Stimulated activated CD4-positive, alpha-beta T cell treated with anti-CD3 and anti-CD28 coated beads, Interleukin-4, amount 100 ng/mL, for 4 hours (primary cell): Measurements from ENCODE around the gene UPB1.
"Not testable (repeated sequence)": the region's sequence is repeated elsewhere in the genome, so short reads cannot be mapped to it uniquely, and the experiment has no call there.

Experiments
- DNase-seq, 2 experiments: peaks; one replicate each; pipeline ENCODE4 v3.0.0-alpha.2; 2020

The UPB1 gene

DNA sequence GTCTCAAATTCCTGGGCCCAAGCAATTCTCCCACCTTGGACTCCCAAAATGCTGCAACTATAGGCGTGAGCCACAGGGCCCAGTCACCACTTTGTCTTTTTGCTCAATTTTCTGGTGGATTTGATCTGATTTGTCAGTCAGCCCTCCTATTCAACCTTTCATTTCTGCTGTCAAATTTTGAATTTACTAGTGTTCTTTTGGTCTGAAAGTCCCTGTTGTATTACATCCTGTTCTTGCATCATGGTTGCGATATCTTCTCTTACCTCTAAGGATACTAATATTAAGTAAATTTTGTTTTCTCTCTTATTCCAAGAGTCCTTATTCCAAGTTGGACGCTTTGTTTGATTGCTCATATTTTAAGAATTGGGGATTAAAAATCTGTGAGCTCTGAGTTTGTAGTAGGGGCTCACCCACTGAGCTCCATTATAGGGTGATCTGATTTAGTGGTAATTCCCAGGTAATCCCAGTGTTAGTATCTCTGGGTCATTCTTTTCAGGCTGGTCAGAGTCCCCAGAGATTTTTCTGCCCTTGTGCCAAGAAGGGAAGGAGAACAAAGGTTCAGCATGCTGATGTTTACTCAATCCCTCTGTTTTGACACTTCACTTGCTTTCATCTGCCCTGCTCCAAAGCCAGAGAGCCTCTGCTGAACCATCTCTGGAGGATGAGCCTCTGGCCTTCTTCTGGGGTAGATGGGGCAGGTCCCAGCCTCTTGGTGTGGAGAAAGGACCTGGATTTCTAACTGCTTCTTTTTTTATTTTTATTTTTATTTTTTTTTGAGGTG is 10.0 kb downstream of the UPB1 start:
- DNase-seq = no peak

DNA sequence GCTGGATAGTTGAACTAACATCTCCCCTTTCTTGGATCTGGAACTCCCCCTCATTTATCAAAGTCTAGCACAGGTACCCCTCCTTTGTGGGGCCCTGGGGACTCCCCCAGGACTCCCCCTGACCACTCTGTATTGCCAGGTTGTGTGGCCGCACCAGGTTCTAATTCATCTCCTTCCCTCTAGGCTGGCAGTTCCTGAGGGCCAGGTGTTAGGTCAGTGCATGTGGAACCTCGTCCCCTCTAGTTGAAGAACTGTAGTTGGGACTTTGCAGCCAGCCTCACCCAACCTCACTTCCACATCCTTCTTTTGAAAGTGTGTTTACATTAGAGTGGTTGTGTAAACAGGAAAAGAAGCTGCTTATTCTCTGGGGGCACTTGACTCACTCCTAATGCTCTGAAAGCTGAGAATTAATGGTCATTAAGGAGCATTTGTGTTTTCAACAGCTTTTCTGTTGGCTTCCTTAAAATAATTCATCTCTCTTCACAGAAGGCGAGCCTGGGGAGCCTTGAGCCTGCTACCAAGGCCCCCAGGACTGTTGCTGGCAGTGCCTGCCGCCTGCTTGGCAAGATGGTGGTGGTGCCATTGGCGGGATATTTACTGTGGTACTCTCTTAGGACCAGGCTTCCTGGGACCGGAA is 11.8 kb downstream of the UPB1 start:
- no peak for DNase-seq

DNA sequence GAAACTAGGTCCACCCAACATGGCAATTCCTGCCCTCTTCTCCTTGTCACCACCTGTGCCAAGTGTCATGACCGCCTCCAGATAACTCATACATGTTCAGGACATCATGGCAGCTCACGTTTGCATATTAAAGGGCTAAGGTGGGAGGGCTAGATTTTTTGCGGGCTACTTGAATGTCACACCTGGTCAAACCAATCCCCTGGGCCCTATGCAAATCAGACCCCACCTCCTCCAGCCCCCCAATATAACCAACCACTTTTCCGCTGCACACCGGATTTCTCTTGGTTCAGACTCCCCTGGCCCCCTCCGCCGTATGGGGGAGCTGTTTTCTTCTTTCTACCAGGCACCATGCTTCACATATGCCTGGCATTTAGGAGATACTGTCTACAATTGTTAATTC is 12.6 kb downstream of the UPB1 start:
- no peak for DNase-seq

DNA sequence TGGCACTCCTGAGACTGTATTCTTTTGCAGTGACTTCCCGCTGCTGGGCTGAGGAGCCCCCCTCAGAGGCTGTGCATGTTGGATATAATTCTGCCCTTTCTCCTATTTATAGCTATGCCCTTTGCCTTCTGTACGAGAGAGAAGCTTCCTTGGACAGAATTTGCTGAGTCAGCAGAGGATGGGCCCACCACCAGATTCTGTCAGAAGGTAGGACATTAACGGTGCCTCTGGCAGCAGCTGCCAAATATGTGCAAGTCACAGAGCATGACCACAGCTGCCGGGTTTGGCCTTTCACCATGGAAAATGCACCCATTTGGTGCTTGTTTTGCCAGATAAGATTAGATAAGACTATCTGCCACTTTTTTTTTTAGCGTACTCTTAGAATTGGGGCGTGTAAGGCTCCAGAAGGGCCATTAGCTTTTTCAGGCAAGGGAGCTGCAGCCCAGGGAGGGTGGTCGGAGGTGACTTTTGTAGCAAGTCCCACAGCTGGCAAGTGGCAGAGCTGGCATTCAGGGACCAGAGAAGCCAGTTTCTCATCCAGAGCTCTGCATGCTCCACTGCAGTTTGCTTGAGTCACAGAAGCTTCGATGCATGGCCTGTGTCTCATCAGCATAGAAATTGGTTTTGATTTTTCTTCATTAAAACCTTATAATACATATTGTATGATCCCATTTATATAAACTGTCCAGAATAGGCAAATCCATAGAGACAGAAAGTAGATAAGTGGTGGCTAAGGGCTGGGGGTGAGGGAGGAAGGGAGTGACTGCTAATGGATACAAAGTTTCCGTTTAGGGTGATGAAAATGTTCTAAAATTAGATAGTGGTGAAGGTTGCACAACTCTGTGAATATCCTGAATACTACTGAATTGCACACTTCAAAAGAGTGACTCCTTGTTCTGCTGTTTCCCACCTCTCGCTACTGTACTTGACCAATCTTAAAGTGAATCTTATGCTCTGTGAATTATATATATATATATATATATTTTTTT is 15.8 kb downstream of the UPB1 start:
- no peak for DNase-seq

DNA sequence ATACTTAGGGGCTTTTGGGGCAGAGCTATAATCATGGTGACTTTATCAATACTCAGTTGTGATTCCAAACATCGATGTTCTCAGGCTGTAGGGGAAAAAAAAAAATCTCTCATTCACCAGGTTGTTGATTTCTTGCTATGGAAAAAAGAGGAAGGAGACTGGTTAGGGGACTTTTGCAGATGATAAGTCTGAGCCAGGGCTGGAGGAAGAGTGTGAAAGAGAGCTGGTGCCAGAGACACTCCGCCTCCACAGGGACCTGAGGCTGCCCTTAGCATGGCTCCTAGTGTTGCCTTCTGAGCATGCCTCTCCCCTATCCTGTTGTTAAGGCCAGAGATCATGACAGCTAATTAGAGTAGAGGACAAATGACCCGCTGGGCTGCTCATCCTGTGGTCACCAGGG is 16.9 kb downstream of the UPB1 start:
- no peak for DNase-seq

DNA sequence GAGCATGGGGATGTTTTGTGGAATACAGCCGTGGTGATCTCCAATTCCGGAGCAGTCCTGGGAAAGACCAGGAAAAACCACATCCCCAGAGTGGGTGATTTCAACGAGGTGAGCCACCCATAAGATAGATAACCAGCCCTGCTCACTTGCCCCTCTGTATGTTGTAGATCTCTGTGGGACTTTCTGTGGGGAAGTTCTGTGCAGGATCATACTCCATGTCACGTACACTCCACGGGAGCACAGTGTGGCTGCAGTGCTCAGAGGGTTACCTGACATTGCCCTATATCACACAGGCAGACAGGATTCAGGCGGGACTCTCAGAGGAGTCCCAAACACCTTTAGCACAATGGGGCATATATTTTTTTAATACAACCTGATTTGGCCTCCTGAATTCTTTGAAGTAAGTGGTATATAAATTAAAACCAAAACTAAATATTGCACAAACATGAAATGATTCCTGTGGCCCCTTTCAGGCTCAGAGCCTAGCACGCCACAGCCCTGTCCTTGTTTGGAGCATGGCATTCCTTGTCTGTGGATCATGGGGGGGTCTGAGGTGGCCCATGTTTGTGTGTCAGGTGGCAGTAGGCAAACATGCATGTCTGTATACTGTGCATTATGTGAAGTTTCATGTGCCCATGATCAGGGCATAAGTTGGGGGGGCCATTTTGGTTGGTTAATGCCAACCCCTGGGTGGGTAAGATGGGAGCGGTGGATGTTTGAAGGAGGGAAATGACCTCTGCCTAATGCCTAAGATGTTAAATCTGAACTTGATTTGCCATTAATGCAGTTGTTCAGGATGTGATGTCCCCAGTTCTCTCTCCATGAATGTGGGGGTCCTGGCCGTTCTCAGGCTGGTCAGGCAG is 18.5 kb downstream of the UPB1 start:
- DNase-seq = no peak

DNA sequence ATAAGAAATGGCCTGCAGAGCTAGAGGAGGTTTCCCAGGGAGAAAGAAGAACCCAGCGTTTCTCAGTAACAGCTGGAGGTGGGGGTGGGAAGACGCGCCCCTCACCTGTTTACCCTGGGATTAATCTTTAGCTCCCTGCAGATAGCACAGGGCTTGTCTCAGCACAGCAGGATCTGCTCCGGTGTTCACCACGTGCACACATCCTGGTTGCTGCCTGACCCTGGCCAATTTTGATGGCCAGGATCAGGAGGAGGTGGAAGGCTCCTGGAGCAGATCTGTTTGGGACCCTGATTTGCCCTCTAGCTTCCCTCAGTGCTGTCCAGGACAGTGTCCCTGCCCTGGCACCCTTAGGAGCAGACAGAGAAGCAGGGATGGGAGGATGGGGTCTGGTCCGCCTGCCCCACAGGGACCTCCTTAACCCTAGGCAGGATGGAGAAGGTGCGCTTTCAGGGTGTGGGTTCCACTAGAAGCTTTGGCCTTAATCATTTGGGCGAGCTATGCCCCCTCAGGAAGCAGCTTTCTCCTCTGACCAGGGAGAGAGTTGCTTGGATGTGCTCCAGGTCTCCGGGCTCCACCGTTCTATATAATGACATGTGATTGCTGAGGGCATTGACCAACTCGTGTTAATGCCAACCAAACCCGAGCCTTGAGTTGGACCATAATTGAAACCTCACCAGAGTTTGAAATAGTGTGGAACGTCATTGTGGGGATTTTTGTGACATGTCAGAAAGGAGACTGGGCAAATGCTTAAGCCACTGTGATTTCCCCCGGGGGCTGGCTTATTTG is 19.3 kb downstream of the UPB1 start:
- no peak for DNase-seq

DNA sequence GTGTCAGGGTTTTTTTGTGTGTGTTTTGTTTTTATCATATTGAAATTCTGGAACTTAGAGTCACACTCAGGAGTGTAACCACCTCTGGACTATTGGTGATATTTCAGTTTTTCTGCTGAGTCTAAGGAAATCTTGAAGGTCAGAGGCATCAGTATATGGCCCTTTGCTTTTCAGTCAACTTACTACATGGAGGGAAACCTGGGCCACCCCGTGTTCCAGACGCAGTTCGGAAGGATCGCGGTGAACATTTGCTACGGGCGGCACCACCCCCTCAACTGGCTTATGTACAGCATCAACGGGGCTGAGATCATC is 19.9 kb downstream of the UPB1 start:
- DNase-seq = no peak

DNA sequence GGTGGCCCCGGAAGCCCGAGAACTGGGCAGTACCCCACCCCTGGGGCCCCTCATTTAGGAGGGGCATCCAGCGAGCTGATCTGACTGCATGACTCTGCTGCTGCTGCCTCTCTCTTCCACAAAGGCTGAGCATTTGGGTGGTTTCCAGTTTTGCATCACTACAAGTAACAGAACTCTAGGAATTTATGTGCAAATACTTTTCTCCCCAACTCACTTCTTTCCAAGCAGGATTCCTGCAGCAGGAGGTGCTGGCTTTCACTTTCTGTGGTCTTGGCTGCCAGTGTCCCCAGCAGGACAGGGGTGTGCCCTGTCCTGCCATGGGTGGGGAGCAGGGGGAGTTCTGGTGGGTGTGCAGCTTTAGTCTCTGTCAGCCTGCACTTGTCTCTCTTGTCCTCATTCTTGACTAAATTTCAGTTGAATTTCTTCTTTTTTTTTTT is 21.2 kb downstream of the UPB1 start:
- DNase-seq = no peak

DNA sequence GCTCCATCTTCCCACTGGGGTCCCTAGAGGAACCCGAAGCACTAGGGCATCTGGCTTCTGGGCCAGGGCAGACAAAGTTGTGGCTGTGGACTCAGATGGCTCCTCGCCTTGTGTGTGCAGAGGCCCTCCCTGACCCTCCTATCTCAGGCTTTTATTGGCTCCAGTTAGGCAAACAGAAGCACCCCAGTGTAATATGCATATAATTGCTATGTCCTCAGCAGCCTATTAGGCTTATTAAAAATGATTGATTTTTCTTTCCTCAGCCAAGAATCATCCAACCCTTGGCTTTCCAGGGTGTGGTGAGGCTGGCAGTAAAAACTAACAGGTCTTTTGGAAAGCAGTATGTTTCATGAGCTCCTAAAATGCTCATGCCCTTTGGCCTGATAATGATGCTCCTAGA is 22.3 kb downstream of the UPB1 start:
- DNase-seq = no peak

DNA sequence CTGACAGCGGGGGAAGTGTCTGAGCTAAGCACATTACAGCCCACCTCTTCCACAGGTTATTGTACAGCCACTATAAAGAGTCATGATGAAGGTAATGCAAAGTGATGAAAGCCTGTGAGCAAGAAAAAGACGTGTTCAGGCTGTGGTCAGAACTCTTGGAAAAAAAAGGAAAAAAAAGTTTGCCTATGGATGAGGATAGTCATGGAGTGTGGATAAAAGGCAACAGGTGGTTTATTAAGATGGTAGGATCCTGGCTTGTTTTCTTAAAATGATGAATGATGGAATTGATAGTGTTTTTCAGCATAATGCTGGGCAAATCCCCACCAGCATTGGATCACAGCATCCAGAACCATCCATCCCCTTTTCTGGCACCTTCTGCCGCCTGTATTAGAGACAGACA is 23.1 kb downstream of the UPB1 start:
- no peak for DNase-seq

DNA sequence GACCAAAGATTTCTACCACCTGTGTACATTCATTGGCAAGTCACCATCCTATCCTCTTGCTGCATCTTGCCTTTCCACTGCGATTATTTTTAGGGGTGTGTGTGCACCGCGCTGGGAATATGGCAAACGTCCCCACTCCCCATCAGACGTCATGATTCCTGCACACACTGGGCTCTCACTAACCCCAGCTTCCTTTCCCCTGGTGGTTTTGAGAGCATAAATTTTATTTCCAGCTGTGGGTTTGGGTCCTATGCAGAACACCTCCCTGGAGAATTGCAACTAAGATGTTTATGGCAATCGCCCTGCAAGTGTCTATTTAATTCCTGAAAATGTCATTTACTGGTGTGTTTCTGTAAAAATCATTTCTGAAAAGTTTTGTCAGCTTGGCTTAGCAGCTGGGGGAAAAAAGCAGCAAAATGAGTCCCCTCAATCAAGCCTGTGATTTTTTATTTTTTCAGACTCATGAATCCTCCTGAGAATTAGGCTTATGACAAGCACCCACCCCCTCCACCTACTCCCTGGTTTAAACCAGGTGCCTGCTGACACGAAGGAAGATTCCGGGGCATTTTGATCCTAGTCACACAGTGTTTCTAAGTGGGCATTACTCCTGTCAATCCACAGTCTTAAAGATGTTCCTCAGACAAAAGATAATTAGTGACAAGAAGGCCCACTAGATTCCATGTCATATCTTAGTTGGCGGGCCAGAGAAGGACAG is 23.8 kb downstream of the UPB1 start:
- DNase-seq = no peak

DNA sequence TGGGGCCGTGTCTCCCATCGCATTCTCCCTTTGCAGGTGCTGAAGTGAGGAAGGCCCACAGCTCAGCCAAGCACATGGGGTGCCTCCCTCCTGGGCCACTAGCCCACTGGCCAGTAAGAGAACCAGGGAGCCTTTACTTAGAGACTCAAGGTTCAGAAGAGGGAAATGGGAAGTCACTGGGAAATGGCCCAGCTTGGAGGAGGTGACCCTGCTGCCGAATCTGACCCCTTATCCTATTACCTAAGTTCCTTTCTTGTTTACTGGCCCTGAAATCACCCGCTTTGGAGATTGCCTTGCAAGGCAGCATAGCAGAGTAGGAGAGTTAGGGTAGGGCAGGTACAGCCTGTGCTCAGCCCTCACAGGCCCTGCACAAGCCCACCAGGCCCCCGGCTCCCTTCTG is 24.4 kb downstream of the UPB1 start:
- DNase-seq = no peak

DNA sequence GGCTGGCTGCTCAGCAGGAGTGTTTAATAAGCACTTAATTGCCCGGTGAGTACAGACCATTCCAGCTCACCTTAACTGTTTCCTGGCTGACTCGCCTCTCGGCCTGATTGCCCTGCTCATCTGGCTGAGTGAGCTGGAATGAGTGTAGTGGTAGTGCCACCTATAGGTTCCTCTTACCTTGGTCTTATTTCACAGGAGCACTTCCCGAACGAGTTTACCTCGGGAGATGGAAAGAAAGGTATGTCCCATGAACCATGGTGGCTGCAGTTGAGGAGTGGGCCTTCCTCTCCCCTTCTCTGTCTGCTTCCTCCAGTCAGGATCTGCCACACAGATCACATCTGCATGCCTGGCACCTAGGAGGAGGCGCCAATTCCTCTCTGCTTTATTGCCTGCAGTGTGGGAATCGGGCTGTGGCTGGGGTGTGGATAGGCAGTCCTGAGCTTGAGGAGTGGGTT is 26.7 kb downstream of the UPB1 start:
- DNase-seq = peak in 1 of 2 experiments; percentile 17

DNA sequence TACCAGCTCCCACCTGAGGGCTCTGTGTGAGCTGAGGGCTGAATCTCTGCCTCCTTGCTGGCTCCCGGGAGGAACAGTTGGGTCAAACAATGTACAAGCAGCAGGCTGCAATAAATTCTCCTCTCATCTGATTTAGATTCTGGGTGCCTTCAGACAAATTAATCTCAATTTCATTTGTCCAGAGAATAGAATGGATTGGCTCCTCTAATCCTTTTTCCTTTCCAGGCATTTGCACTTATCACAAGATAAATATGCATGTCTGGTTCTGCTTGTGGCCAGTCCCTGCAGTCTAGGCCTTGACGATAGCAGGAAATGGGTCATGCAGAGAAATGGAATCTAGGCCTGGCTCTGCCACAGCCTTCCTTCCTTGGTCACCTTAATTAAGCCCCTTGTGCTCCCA is 28.7 kb downstream of the UPB1 start:
- no peak for DNase-seq

DNA sequence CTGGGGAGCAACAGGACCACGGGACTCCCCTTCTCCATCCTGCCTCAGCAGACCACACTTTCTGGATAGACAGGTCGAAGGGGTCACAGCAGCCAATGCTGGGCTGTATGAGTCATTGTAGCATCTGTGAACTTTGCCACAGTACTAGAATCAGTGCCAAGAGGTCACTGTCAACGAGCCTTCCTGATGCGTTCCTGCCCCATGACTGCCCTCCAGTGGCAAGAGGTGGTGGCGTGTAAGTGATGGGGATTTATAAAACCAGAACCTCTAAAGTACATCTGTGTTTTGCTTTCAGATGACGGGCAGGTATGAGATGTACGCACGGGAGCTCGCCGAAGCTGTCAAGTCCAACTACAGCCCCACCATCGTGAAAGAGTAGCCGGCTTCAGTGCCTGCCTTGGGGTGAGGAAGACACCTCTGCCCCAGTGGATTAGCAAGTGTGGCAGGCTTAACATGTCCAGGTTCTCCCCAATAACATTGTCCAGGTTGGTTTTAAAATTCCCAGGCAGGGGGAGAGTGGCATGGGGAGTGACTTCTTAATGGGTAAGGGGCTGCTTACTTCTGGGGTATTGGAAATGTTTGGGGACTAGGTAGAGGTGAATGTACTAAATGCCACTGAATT is 30.4 kb downstream of the UPB1 start:
- DNase-seq = peak; percentile 68 to 73

DNA sequence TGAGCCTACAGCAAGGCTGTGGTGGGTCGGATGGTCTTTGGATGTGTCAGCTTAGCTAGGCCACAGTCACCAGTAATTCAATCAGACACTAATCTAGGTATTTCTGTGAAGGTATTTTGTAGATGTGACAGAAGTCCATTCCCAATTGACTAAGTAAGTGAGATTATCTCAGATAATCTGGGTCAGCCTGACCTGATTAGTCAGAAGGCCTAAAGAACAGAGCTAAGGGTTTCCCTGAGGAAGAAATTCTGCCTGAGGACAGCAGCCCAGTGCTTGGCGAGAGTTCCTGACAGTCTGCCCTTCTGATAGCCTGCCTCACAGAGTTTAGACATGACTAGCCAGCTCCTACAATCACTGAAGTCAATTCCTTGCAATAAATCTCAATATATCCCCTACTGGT is 31.1 kb downstream of the UPB1 start:
- DNase-seq = no peak

DNA sequence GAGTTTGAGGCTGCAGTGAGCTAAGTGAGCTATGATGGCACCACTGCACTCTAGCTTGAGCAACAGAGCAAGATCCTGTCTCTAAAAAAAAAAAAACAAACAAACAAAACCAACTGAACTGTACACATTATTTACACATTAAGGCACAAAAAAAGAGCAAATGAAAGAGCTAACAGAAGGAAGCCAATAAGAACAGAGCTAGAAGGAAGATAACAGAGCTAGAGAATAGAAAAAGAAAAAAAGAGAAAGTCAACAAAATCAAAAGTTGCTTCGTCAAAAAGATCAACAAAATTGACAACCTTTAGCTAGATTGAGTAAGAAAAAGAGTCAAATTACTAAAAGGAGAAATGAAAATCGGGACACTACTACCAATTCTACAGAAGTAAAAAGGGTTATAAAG is 34.8 kb downstream of the UPB1 start:
- no peak for DNase-seq

DNA sequence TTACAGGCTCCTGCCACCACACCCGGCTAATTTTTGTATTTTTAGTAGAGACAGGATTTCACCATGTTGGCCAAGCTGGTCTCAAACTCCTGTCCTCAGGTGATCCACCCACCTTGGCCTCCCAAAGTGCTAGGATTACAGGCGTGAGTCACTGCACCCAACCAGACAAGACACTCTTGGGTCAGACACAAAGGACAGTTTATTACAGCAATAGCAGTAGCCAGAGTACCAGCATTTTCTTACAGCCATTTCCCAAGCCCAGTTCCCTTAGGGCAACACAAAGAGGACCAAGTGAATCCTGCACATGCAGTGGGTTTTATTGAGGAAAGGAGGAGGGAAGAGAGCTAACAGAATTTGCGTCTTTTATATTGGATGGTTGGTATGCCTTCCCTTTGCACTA is 35.8 kb downstream of the UPB1 start:
- not testable (repeated sequence) for DNase-seq

DNA sequence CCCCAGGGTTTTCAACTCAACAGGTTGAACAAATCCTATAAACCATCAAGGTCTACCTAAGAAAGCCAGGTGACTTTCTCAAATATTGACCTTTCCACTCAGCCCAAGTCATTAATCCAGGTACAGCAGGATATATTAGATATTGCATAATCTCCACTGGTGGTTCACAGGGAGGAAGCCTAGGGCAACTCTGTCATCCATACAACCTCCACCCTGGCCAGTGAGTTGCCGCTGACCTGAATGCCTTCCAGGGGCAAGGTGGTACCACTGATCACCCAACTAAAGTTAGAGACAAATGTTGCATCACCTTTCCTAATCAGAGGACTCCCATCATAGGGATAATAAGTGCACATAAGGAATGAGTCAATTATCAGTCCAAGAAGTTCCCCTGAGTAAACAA is 36.9 kb downstream of the UPB1 start:
- DNase-seq = no peak

DNA sequence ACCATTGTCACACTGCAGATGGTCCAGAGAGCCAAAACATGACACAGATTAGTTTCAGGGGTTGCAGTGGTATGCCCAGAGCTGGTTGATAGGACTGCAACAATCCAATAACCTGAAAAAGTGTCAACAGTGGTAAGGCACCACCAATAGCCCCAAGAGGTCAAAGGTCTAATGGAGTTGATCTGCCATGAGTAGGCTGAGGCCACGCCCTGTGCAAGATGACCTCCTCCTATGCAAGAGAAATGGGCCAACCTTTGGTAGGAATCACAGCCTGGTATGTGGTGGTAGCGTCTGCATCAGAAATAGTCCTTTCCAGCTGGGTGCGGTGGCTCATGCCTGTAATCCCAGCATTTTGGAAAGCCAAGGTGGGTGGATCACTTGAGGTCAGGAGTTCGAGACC is 40.2 kb downstream of the UPB1 start:
- DNase-seq = no peak
